H1 (cell line): Measurements from ENCODE around the gene SAMM50.

ENCODE experiments used
- CEBPB ChIP-seq: IDR thresholded peaks from 2 replicates; pipeline ENCODE4 v1.6.1; 2012; ENCODE audit warnings: low read depth, low read length
- EP300 ChIP-seq, 2 experiments: IDR thresholded peaks; 1 replicate in 1 of 2; 2 replicates in 1 of 2; pipeline ENCODE4 v1.6.1; 2011 to 2012; ENCODE audit warnings: low read depth in 2 of 2, low read length in 2 of 2, mild to moderate bottlenecking in 2 of 2, borderline replicate concordance in 1 of 2, inconsistent platforms in 1 of 2, moderate library complexity in 1 of 2
- EZH2 ChIP-seq: fragments of 200-600 bp; sonication (generic); IDR thresholded peaks from 2 replicates; pipeline ENCODE4 v1.7.1; 2012; ENCODE audit warnings: low read depth, mild to moderate bottlenecking, moderate library complexity, low read length, inconsistent platforms; ENCODE audit not compliant: severe bottlenecking
- GABPA ChIP-seq: IDR thresholded peaks from 2 replicates; pipeline ENCODE4 v1.6.1; 2011; ENCODE audit warnings: mild to moderate bottlenecking, low read length, moderate library complexity, borderline replicate concordance; ENCODE audit not compliant: insufficient read depth
- HDAC2 ChIP-seq, 2 experiments: fragments of 300-600 bp in 1 of 2; sonication (generic) in 1 of 2; IDR thresholded peaks; 2 replicates each; pipeline ENCODE4 v1.6.1; 2011 to 2012; ENCODE audit warnings: low read depth in 2 of 2, low read length in 2 of 2, mild to moderate bottlenecking in 2 of 2, moderate library complexity in 2 of 2, borderline replicate concordance in 1 of 2, inconsistent platforms in 1 of 2
- KDM1A ChIP-seq: fragments of 200-600, 300-600 bp; sonication (generic); IDR thresholded peaks from 2 replicates; pipeline ENCODE4 v1.7.1; 2016; ENCODE audit warnings: mild to moderate bottlenecking, low read length, borderline replicate concordance
- POLR2AphosphoS5 ChIP-seq: IDR thresholded peaks from 2 replicates; pipeline ENCODE4 v1.6.1; 2011; ENCODE audit warnings: low read depth, low read length
- RFX5 ChIP-seq: IDR thresholded peaks from 2 replicates; pipeline ENCODE4 v1.6.1; 2011; ENCODE audit warnings: low read depth, low read length, improper control_type of control experiment, borderline replicate concordance
- SRF ChIP-seq: IDR thresholded peaks from 2 replicates; pipeline ENCODE4 v1.6.1; 2011; ENCODE audit warnings: mild to moderate bottlenecking, low read depth, low read length, moderate library complexity
- TCF12 ChIP-seq: IDR thresholded peaks from 2 replicates; pipeline ENCODE4 v1.6.1; 2011; ENCODE audit warnings: low read depth, mild to moderate bottlenecking, low read length
- YY1 ChIP-seq: IDR thresholded peaks from 2 replicates; pipeline ENCODE4 v1.6.1; 2011; ENCODE audit warnings: low read depth, mild to moderate bottlenecking, low read length
- TF ChIP-seq, protein P1 (sequence below), 3 experiments: IDR thresholded peaks; 1 replicate in 2 of 3; 2 replicates in 1 of 3; pipeline versions ENCODE4 v1.5.1 to v1.6.1; 2011; ENCODE audit warnings: low read length in 3 of 3, mild to moderate bottlenecking in 3 of 3, inconsistent platforms in 2 of 3, low read depth in 1 of 3, moderate library complexity in 1 of 3; ENCODE audit not compliant: insufficient read depth in 1 of 3; ENCODE audit errors: control extremely low read depth in 1 of 3
- TF ChIP-seq, protein P2 (sequence below): IDR thresholded peaks from 2 replicates; pipeline ENCODE4 v1.6.1; 2012; ENCODE audit warnings: low read length, inconsistent platforms
- TF ChIP-seq, protein P3 (sequence below): IDR thresholded peaks from 2 replicates; pipeline ENCODE4 v1.6.1; 2012; ENCODE audit warnings: inconsistent platforms

DNA sequence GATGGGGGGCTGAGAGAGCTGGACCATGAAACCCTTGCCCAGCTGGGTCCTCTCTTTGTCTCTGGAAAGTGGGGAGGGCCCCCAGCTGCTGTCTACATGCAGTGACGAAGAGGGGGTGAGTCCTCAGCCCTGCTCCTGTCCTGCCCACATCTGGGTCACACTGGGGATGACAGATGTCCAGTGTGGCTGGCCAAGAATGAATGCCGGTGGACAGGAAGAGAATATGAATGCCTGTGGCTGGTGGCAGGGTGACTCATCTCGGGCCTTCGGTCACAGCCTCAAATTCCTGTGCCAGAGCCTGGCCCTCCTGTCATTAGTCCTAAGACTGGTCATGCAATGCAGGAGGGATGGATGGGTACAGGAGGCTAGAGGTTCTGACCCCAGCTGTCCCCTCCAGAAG, 33.9 kb upstream of the SAMM50 start:
- TF ChIP-seq, protein P1, sequence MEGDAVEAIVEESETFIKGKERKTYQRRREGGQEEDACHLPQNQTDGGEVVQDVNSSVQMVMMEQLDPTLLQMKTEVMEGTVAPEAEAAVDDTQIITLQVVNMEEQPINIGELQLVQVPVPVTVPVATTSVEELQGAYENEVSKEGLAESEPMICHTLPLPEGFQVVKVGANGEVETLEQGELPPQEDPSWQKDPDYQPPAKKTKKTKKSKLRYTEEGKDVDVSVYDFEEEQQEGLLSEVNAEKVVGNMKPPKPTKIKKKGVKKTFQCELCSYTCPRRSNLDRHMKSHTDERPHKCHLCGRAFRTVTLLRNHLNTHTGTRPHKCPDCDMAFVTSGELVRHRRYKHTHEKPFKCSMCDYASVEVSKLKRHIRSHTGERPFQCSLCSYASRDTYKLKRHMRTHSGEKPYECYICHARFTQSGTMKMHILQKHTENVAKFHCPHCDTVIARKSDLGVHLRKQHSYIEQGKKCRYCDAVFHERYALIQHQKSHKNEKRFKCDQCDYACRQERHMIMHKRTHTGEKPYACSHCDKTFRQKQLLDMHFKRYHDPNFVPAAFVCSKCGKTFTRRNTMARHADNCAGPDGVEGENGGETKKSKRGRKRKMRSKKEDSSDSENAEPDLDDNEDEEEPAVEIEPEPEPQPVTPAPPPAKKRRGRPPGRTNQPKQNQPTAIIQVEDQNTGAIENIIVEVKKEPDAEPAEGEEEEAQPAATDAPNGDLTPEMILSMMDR (IDR thresholded peaks at IDR 0.05; ENCODE audit: control extremely low read depth in 1 of 3, insufficient read depth in 1 of 3, low read depth in 1 of 3, low read length in 3 of 3): no peak
- TF ChIP-seq, protein P2, sequence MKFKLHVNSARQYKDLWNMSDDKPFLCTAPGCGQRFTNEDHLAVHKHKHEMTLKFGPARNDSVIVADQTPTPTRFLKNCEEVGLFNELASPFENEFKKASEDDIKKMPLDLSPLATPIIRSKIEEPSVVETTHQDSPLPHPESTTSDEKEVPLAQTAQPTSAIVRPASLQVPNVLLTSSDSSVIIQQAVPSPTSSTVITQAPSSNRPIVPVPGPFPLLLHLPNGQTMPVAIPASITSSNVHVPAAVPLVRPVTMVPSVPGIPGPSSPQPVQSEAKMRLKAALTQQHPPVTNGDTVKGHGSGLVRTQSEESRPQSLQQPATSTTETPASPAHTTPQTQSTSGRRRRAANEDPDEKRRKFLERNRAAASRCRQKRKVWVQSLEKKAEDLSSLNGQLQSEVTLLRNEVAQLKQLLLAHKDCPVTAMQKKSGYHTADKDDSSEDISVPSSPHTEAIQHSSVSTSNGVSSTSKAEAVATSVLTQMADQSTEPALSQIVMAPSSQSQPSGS: no peak
- no peak for TF ChIP-seq EZH2
- TF ChIP-seq, protein P3, sequence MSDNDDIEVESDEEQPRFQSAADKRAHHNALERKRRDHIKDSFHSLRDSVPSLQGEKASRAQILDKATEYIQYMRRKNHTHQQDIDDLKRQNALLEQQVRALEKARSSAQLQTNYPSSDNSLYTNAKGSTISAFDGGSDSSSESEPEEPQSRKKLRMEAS: no peak
- TF ChIP-seq POLR2AphosphoS5: no peak
- no peak for TF ChIP-seq EP300 (IDR thresholded peaks at IDR 0.05; ENCODE audit: borderline replicate concordance in 1 of 2, low read depth in 2 of 2, low read length in 2 of 2)
- TF ChIP-seq YY1: no peak
- TF ChIP-seq CEBPB: no peak
- TF ChIP-seq SRF: no peak
- TF ChIP-seq TCF12: no peak
- TF ChIP-seq KDM1A: no peak
- no peak for TF ChIP-seq GABPA
- no peak for TF ChIP-seq RFX5
- no peak for TF ChIP-seq HDAC2 (IDR thresholded peaks at IDR 0.05; ENCODE audit: borderline replicate concordance in 1 of 2, low read depth in 2 of 2, low read length in 2 of 2)
